NOMO-1 treated with DMSO at 0.1 percent for 48 hours (cell line): ENCODE data around the gene PAPLN.

Experiments
- DNase-seq: peaks from one replicate; lab custom pipeline; 2025; ENCODE audit not compliant: unreplicated experiment; lab: John Stamatoyannopoulos, UW

PAPLN gene

DNA sequence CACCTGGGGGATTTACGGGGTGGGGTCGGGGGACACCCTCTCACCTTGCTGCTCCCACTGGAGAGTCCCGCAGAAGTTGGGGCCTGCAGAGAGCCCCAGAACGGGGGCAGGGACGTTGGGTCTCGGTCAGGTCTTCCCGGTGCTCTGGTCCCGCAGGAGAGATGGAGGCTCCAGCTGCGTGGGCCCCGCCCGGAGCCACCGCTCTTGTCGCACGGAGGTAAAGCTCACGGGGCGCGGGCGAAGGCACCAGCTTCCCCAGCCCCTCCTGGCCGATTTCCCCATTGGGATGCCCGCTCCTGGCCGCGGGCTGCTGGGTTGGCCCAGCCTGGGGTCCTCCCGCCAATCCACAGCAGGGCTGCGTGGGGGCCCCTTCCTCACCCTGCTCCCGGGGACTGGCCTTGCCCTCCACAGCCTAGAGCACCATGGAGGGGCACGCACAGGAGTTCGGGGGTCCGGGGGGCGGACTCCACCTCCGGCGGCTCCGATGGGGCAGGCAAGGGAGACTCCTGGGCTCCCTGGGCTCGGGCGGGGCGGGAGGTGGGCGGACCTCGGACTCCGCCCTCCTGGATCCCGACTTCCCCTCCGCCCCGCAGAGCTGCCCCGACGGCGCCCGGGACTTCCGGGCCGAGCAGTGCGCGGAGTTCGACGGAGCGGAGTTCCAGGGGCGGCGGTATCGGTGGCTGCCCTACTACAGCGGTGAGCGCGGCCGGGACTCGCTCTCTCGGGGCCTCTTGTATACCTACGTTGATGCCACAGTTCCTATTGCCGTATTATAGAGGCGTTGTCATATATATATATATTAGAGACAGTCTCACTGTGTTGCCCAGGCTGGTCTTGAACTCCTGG, 8.4 kb downstream of the PAPLN start:
- peak; percentile 66 for DNase-seq

DNA sequence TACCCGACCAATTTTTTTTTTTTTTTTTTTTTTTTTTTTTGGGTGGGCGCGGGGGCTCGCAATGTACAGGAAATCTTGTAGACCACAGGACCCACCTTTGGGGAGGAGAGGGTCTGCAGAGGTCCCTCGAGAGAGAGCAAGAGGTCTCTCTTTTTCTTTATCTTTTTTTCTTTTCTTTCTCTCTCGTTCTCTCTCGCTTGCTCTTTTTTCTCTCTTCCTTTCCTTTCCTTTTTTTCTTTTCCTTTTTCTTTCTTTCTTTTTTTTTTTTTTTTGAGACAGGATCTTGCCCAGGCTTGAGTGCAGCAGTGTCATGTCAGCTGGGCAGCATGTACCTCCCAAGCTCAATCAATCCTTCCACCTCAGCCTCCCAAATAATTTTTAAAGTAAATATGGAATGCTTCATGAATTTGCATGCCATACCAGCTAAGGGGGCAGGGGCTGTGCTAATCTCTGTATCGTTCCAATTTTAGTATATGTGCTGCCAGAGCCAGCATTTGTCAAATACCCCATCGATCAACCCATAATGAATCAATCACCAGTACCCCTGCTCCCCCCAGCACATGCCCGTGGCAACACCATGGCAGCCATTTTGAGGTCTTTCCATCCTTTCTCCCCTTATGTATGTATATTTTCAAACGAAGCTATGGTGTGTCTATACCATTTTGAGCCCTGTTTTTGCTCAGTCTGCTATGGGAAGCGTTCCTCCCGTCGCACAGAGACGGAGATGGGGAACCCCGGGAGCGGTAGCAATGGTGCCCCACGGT, 9.3 kb downstream of the PAPLN start:
- DNase-seq: no peak

DNA sequence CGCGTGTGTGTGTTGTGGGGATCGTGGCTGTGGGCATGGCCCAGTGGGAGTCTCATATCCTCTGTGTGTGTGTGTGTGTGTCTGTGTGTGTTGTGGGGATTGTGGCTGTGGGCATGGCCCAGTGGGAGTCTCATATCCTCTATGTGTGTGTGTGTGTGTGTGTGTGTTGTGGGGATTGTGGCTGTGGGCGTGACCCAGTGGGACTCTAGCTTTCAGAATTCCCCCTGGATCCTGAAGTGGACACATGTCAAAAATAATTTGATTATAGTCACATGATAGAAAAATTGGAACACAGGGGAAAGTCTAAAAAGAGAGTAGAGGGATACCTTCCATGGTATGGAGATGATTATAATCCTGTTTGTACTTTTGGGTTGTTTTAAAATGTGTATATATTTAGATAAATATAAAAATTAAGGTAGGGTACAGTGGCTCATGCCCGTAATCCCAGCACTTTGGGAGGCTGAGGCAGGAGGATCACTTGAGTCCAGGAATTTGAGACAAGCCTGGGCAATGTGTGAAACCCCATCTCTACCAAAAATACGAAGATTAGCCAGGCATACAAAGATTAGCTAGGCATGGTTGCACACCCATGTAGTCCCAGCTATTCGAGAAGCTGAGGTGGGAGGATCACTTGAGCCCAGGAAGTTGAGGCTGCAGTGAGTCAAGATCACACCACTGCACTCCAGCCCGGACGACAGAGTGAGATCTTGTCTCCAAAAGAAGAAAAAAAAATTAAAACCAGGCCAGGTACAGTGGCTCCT, 11.0 kb downstream of the PAPLN start:
- no peak for DNase-seq

DNA sequence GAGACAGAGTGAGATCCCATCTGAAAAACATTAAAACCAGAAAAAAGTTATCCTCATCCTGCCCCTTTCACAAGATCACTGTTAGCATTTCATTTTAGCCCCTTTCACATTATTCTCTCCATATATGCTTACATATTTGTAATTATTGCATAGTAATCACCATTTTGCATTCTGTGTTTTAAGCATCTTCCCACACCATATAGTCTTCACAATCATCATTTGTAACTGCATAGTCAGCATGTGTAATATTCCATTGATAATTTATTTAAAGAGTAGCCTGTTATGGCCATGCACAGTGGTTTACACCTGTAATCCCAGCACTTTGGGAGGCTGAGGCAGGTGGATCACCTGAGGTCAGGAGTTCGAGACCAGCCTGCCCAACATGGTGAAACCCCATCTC, 11.8 kb downstream of the PAPLN start:
- no peak for DNase-seq

DNA sequence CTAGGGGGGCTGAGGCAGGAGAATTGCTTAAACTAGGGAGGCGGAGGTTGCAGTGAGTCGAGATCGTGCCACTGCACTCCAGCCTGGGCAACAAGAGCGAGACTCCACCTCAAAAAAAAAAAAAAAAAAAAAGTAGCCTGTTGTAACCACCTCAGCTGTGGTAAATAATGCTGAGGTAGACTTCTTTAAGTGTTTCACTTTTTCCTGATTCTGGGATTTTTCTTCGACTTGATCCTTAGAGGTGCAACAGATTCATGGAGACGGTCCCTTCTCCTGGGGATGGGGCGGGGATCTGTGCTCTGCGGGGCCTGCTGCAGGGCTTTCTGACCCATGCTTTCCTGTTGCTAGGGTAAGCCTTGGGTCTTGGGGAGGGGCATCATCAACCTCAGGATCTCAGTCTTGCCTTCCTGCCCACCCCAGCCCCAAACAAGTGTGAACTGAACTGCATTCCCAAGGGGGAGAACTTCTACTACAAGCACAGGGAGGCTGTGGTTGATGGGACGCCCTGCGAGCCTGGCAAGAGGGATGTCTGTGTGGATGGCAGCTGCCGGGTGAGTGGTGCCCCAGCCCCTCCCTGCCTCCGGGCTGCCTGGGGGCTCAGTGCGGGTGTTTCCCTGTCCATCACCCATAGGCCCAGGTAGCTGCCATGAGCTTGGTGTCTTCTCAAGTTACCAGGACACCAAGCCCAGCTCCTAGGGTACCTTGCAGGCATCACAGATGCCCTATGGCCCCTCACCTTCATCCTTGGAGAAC, 12.4 kb downstream of the PAPLN start:
- DNase-seq: no peak

DNA sequence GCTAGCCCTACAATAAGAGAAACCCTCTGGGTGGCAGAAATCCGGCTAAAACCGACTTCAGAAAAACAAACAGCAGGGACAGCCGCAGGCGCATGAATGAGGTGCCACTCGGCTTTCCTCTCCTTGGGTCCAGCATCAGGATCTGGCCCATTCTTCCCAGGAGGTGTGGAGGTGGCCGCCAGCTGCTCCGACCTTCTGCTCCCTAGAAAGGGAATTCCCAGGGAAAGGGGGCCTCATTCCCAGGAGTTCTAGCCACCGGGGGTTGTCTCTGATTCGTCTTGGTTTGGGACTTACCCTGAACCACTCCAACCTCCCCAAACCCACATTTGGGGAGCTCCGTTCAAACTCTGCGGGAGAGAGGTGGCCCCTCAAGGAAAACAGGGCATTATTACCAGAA, 13.0 kb downstream of the PAPLN start:
- DNase-seq: no peak

DNA sequence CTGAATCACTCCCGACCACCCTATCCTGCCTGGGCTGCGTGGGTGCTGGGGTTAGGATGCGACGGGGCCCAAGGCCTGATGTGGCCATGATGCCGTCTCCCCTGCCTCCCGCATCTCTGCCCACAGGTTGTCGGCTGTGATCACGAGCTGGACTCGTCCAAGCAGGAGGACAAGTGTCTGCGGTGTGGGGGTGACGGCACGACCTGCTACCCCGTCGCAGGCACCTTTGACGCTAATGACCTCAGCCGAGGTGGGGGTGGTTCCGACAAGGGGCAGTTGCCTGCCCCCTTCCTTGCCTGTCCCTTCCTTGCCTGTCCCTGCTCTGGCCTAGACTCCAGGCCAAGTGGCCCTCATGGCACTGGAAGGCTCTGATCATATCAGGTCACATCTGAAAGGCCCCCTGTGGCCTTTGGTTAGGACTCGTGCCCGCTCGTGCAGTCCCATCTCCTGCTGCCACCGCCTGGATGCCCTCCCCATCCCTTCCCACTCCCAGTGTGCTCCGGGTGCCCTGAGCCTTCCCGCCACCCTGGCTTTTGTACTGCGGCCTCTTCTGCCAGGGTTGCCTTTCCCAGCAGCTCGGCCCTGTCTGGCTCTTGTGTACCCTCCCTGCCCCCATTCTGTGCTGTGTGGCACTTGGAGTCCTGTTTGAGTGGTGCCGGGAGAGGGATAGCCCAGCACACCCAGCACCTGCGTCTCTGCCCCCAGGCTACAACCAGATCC, 13.6 kb downstream of the PAPLN start:
- DNase-seq: no peak

DNA sequence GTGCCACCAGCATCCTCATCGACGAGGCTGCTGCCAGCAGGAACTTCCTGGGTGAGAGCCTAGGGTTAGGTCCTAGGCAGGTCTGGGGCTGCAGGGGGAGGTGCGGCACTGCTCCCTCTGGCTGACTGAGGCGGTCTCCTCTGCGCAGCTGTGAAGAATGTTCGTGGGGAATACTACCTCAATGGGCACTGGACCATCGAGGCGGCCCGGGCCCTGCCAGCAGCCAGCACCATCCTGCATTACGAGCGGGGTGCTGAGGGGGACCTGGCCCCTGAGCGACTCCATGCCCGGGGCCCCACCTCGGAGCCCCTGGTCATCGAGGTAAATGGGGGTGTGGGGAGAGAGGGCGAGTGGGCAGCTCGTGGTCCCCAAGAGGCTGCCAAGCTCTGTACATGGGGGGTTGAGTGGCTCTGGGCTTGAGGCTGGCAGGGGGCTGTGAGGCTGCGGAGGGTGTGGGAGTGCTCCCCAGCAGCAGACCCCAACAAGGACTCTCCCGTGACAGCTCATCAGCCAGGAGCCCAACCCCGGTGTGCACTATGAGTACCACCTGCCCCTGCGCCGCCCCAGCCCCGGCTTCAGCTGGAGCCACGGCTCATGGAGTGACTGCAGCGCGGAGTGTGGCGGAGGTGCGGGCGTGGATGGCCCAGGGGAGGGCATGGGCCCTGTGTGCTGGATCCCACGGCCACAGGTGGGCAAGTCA, 14.4 kb downstream of the PAPLN start:
- no peak for DNase-seq

DNA sequence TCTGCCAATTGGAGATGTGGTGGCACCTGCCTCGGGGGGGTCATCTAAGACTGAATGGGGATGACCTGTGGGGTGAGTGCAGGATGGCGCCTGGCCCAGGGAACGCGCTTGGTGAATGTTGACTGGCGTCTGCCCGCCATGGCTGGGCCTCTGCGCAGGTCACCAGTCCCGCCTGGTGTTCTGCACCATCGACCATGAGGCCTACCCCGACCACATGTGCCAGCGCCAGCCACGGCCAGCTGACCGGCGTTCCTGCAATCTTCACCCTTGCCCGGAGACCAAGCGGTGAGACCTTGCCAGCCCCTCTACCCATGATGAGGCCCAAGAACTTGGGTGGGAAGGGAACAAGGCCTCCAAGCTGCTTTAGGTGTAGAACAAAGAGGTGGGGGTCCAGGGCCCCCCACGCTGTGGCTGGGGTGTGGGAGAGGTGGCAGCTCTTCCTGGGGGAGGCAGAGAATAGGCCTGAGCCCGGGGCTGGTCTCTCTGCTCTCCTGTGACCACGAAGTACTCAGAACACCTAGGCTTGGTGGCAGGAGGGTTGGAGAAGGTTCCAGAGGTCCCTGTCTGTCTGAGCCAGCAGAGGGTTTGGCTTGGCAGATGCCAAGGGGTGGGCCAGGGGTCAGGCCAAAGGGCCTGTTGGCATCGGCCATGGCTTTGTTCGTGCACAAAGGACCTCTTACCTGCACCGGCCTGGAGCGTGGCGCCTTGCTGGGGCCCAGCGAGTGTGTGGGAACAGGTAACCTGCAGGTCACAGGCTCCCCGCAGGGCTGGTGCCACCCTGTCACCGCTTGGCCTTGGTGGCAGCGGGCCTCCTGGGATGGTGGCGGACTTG, 15.4 kb downstream of the PAPLN start:
- DNase-seq: no peak

DNA sequence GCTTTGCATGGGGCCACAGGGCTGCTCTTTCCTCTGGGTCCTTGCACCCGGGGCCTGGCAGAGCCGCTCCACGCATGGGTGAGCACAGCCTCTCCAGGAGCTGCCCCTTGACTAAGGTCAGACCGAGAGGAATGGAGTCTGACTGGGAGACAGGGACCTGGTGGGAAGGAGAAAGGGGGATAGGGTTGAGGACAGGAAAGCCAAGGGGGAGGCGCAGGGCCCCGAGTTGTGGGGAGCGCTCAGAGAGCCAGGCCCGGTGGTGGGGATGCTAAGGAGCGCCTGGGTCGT, 16.0 kb downstream of the PAPLN start:
- DNase-seq: no peak

DNA sequence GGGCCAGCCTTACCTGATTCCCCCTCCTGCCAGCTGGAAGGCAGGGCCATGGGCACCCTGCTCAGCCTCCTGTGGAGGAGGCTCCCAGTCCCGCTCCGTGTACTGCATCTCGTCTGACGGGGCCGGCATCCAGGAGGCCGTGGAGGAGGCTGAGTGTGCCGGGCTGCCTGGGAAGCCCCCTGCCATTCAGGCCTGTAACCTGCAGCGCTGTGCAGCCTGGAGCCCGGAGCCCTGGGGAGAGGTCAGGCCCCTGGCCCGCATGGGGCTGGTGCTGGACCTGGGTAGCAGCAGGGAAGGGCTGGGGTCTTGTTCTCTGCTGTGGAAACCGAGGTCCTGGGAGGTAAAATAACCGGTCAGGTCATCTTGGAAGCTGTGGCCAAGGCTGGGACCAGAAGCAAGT, 16.4 kb downstream of the PAPLN start:
- no peak for DNase-seq

DNA sequence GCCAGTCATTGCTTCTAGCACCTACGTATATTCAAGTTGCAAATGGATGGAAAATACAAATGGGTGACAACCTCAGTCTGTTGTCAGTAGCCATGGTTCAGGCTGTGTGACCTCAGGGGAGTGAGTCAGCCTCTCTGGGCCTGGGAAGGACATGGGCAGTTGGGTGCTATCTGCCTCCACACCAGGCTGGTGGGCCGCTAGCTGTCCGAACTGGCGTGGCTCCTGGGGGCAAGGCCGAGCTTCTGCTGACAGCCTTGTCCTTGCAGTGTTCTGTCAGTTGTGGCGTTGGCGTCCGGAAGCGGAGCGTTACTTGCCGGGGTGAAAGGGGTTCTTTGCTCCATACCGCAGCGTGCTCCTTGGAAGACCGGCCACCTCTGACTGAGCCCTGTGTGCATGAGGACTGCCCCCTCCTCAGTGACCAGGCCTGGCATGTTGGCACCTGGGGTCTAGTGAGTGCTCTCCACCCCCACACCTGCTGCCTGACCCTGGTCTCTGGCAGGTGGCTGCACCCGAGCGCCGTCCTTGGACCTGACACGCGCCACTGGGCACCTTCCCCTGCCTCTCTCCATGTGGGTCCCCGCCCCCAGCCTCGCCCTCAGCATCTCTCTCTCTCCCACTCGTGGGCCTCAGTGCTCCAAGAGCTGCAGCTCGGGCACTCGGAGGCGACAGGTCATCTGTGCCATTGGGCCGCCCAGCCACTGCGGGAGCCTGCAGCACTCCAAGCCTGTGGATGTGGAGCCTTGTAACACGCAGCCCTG, 17.1 kb downstream of the PAPLN start:
- DNase-seq: no peak

DNA sequence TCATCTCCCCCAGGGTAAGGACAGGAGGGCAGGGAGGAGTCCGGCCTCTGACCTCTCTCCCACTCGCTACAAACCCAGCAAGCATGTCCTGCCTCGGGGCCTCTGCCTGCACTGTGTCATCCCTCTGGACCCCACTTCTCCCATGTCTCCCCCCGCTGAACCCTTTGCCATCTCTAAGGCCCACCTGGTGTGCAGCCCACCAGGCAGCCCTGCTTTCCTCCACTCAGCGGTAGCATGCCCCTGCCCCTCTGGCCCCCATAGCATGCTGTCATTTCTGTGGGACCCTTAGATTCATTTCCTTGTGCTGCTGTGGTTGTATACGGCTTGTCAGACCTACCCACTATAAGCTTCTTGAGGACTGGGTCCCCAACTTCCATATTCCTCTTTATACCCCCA, 17.7 kb downstream of the PAPLN start:
- no peak for DNase-seq

DNA sequence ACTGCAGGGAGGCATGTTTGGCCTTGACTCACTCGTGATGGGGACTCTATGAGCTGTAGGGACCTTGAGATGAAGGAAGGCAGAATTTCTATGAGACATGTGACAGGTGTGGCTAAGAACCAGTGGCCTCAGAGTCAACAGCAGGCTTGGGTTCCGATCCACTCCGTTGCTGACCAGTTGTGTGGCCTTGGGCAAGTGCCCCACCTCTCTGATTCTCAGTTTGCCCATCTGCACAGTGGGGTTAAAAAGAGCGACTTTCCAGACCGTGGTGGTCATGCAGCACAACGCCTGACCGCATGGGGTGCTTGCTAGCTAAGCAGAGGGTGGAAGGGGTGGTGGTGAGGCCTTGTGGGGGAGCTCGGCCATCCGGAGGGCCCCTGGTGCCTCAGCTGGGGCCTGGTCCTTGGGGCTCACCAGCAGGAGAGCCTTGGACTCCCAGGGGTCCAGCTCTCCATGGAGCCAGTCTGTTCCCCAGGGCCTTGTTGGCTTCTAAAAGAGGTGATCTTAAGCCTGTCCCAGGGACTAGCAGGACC, 18.5 kb downstream of the PAPLN start:
- DNase-seq: no peak

DNA sequence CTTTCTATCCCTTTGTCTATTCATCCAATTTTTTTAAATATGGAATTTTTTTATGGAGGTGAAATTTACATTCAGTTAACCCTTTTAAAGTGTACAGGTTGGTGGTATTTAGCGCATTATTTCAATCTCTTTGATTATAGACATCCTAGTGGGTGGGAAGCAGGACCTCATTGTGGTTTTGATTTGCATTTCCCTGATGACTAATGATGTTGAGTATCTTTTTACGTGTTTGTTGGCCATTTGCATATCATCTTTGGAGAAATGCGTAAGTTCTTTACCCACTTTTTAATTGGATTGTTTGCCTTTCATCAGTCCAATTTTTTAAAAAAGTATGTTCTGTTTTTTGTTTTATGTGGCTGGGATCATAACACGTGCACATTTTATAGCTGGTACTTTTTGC, 20.8 kb downstream of the PAPLN start:
- DNase-seq: no peak

DNA sequence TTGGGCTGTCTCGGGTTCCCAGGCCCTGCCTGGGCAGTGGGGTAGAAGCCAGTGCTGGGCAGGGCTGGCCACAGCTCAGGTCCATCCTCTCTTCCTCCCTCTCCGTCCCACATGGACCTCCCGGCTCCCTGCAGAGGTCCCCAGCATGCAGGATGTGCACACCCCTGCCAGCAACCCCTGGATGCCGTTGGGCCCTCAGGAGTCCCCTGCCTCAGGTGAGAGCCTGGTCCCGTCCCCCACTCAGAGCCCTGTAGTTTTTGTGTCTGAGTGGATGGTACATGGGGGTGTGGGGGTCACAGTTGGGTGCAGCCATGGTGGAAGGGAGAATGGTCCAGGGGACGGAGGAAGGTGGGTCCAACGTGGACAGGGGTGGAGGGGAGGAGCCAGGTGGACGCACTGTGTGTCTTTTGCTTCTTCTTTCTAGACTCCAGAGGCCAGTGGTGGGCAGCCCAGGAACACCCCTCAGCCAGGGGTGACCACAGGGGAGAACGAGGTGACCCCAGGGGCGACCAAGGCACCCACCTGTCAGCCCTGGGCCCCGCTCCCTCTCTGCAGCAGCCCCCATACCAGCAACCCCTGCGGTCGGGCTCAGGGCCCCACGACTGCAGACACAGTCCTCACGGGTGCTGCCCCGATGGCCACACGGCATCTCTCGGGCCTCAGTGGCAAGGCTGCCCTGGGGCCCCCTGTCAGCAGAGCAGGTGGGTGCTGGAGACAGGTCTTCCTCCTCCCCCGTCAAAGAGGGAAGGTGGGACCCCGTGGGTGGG, 21.7 kb downstream of the PAPLN start:
- DNase-seq: no peak

DNA sequence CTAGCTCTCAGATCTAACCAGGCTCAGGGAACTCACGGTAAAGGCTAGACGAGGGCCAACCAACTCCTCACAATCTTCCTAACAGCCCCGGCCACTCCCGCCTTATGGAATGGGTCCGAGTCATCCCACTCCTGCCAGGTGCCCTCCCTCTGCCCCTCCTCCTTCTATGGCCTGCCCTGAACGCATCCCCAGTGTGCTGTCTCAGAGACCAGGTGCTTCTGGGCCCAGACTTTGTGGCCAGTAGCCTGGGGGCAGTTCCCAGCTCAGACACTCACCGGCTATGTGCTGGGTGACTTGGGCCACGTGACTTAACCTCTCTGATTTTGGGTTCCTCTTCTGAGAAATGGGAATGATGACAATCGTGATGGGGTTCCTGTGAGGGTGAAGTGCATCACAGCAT, 22.5 kb downstream of the PAPLN start:
- DNase-seq: no peak
